A673 (cell line): ENCODE measurements around the gene RALGAPA1. TPM values are rescaled to one million over a fixed set of nuclear protein-coding genes. Genes with fewer than 3 reads are reported as not detected.

Source experiments
- BruUV-seq: library from RNA; stranded (reverse); fragments of 400-500 nt; replicated peaks from 2 replicates; lab custom pipeline; 2021; lab: Mats Ljungman, UMichigan
- CTCF ChIA-PET: fragments of 300-600 bp; sonication (Branson Sonifier 250); formaldehyde crosslinking; loops from one replicate; lab custom pipeline; 2022; ENCODE audit warnings: antibody characterized with exemption; lab: Charles Lee
- POLR2A ChIA-PET: fragments of 300-600 bp; sonication (Branson Sonifier 250); formaldehyde crosslinking; loops from one replicate; lab custom pipeline; 2022; ENCODE audit warnings: antibody characterized with exemption; ENCODE audit not compliant: low non-redundant PET; lab: Charles Lee
- DNase-seq: peaks from one replicate; pipeline ENCODE4 v3.0.0-alpha.2; 2015; ENCODE audit warnings: low spot score
- H3K27ac ChIP-seq: fragments of 200-600 bp; sonication (generic); 2 replicates; pipeline ENCODE4 v1.5.1; 2016; ENCODE audit warnings: mixed run types, low read depth, mild to moderate bottlenecking, mixed read lengths, antibody characterized with exemption, low read length; ENCODE audit not compliant: poor library complexity, severe bottlenecking
- H3K27me3 ChIP-seq: fragments of 200-600 bp; sonication (generic); replicated peaks from 2 replicates; pipeline ENCODE4 v1.6.1; 2017; ENCODE audit warnings: mixed run types, low read depth, mild to moderate bottlenecking, mixed read lengths, antibody characterized with exemption, low read length; ENCODE audit not compliant: insufficient read depth, poor library complexity
- H3K36me3 ChIP-seq: fragments of 200-600 bp; sonication (generic); 2 replicates; pipeline ENCODE4 v1.6.1; 2016; ENCODE audit warnings: mixed run types, mild to moderate bottlenecking, mixed read lengths, antibody characterized with exemption, low read length; ENCODE audit not compliant: insufficient read depth, poor library complexity, severe bottlenecking
- H3K4me1 ChIP-seq: fragments of 200-600 bp; sonication (generic); 2 replicates; pipeline ENCODE4 v1.6.1; 2017; ENCODE audit warnings: mixed run types, mild to moderate bottlenecking, mixed read lengths, antibody characterized with exemption, low read length; ENCODE audit not compliant: insufficient read depth, poor library complexity, severe bottlenecking
- H3K4me3 ChIP-seq: fragments of 200-600 bp; sonication (generic); 2 replicates; pipeline ENCODE4 v1.5.1; 2016; ENCODE audit warnings: low read depth, mixed run types, mild to moderate bottlenecking, mixed read lengths, low read length; ENCODE audit not compliant: poor library complexity, severe bottlenecking
- H3K9me3 ChIP-seq: fragments of 200-600 bp; sonication (generic); 2 replicates; pipeline ENCODE4 v1.6.1; 2016; ENCODE audit warnings: mixed run types, low read depth, mild to moderate bottlenecking, mixed read lengths, antibody characterized with exemption, low read length; ENCODE audit not compliant: poor library complexity, severe bottlenecking
- CTCF ChIP-seq: fragments of 300-800, 200-600 bp; sonication (generic); conservative IDR thresholded peaks from 2 replicates; pipeline ENCODE4 v1.5.1; 2017; ENCODE audit warnings: low read depth, mild to moderate bottlenecking, antibody characterized with exemption, low read length, moderate library complexity, mixed read lengths
- EZH2 ChIP-seq: fragments of 200-600 bp; sonication (generic); IDR thresholded peaks from 2 replicates; pipeline ENCODE4 v1.6.1; 2017; ENCODE audit warnings: borderline replicate concordance, low read depth, mild to moderate bottlenecking, mixed read lengths, antibody characterized with exemption, low read length; ENCODE audit not compliant: poor library complexity, severe bottlenecking
- intact Hi-C: fragments of 100-400 bp; cut with micrococcal nuclease; formaldehyde crosslinking; loops from one replicate; pipeline ENCODE4 v1.10.0; 2022; ENCODE audit not compliant: unreplicated experiment
- total RNA-seq: library from RNA; stranded (reverse); gene quantifications from 2 replicates; pipeline ENCODE4 v1.2.3, GENCODE V29; 2021

RALGAPA1 gene
- total RNA-seq, 1 experiment from 2014 or later, result 42.4 TPM

- intact Hi-C loops, result loop anchor here (5.0 to 10.0 kb wide), 2 partner anchors 155 to 283 kb away; no protein-coding TSS in a partner anchor
- peaks cover 65% of the 10 kb centered on the region for H3K27me3 ChIP-seq
- BruUV-seq, result no TSS peak
These were observed 276.9 kb downstream of the RALGAPA1 start for GRCh38 chr14:35531960-35532747.

GRCh38 chr14:35526962-35527361 lies 282.1 kb downstream of the RALGAPA1 start:
- no TSS peak for BruUV-seq
- H3K27me3 ChIP-seq, result peaks cover 25% of the 10 kb centered on the region
- no peak overlapping the region for H3K27ac ChIP-seq
- ChIA-PET POLR2A (no interaction called here), CTCF (no interaction called here)
- H3K4me3 ChIP-seq, result no peak overlapping the region
- H3K9me3 ChIP-seq, result peaks cover 7% of the 10 kb centered on the region
- no peak for TF ChIP-seq EZH2
- no peak for TF ChIP-seq CTCF
- no peak for DNase-seq
- intact Hi-C loops, result no loop called here
- H3K36me3 ChIP-seq, result no peaks in the 10 kb centered on the region
- H3K4me1 ChIP-seq, result no peaks in the 10 kb centered on the region

More at GRCh38 chr14:35531960-35532747, 276.9 kb downstream of the RALGAPA1 start:
- DNase-seq, result no peak
- no peaks in the 10 kb centered on the region for H3K9me3 ChIP-seq
- TF ChIP-seq EZH2 (no peak), CTCF (no peak)
- CTCF ChIA-PET, result interaction anchor here (0.6 kb wide), 1 partner anchor 94 kb away, joined by 3 read pairs; no protein-coding TSS in a partner anchor
- H3K4me1 ChIP-seq, result peaks cover 13% of the 10 kb centered on the region
- H3K27ac ChIP-seq, result no peak overlapping the region
- no peaks in the 10 kb centered on the region for H3K36me3 ChIP-seq
- H3K4me3 ChIP-seq, result no peak overlapping the region
- POLR2A ChIA-PET, result no interaction called here

GRCh38 chr14:35525695-35526094 lies 283.4 kb downstream of the RALGAPA1 start:
- Histone ChIP-seq H3K27me3 (peaks cover 13% of the 10 kb centered on the region), H3K27ac (no peak overlapping the region), H3K9me3 (peaks cover 7% of the 10 kb centered on the region), H3K36me3 (no peaks in the 10 kb centered on the region), H3K4me3 (no peak overlapping the region), H3K4me1 (no peaks in the 10 kb centered on the region)
- DNase-seq, result no peak
- TF ChIP-seq EZH2 (no peak), CTCF (no peak)
- no TSS peak for BruUV-seq
- intact Hi-C loops, result no loop called here
- POLR2A ChIA-PET, result no interaction called here
- CTCF ChIA-PET, result no interaction called here
